ENCODE measurements around the gene SLC19A3. TPM values are rescaled to one million over a fixed set of nuclear protein-coding genes. Genes with fewer than 3 reads are reported as not detected.
A peak's percentile ranks its signal among the peaks of the same experiment; 100 is the strongest.
"Not testable (repeated sequence)": the region's sequence is repeated elsewhere in the genome, so short reads cannot be mapped to it uniquely, and the experiment has no call there.

The SLC19A3 gene
- total RNA-seq: not detected

- Mint-ChIP-seq H3K27me3 (peaks cover 13% of the 10 kb centered on the region), H3K4me3 (no peak within 1 kb of the TSS), H3K27ac (no peak within 1 kb of the TSS), H3K36me3 (no peaks in the 10 kb centered on the region), H3K9me3 (no peaks in the 10 kb centered on the region), H3K4me1 (ENCODE audit: low read depth) (no peaks in the 10 kb centered on the region)
- ChIA-PET POLR2A (no interaction called here), CTCF (no interaction called here)
- peak; percentile 16 for DNase-seq
- intact Hi-C loops (cut with micrococcal nuclease): no loop called here
Measured at GRCh38 chr2:227717687-227718567, at the start of gene SLC19A3. Gene SLC19A3, minus strand, starts transcription at chr2:227718028. Its CDS starts 15,710 bp downstream, at chr2:227702318.

GRCh38 chr2:227766373-227766883 lies 48.6 kb upstream of the SLC19A3 start:
- ChIA-PET POLR2A (no interaction called here), CTCF (interaction anchor here (0.5 to 5.3 kb wide), 53 partner anchors 8 to 733 kb away, joined by 3 to 82 read pairs (median 4); partner anchors contain the start of genes AGFG1 and MFF)
- Mint-ChIP-seq H3K4me1 (ENCODE audit: low read depth) (no peaks in the 10 kb centered on the region), H3K9me3 (no peaks in the 10 kb centered on the region), H3K36me3 (no peaks in the 10 kb centered on the region), H3K27me3 (no peaks in the 10 kb centered on the region), H3K27ac (no peak overlapping the region), H3K4me3 (no peak overlapping the region)
- peak; percentile 72 for DNase-seq
- intact Hi-C loops (cut with micrococcal nuclease): loop anchor here (1.0 to 5.0 kb wide), 4 partner anchors 108 to 636 kb away; partner anchors contain the start of gene AGFG1

- Mint-ChIP-seq H3K27ac (no peak overlapping the region), H3K4me1 (ENCODE audit: low read depth) (no peaks in the 10 kb centered on the region), H3K36me3 (no peaks in the 10 kb centered on the region), H3K9me3 (no peaks in the 10 kb centered on the region), H3K4me3 (no peak overlapping the region), H3K27me3 (no peaks in the 10 kb centered on the region)
- POLR2A ChIA-PET: no interaction called here
- DNase-seq: no peak
- intact Hi-C loops (cut with micrococcal nuclease): loop anchor here (1.0 to 5.0 kb wide), 4 partner anchors 108 to 635 kb away; partner anchors contain the start of gene AGFG1
- CTCF ChIA-PET: interaction anchor here (0.5 to 5.3 kb wide), 54 partner anchors 8 to 733 kb away, joined by 3 to 82 read pairs (median 4); partner anchors contain the start of genes AGFG1 and MFF
Measured at GRCh38 chr2:227765788-227766372, 48.1 kb upstream of the SLC19A3 start.

- CTCF ChIA-PET: interaction anchor here (1.5 kb wide), 1 partner anchor 104 kb away, joined by 5 read pairs; no protein-coding TSS in a partner anchor
- H3K36me3 Mint-ChIP-seq: no peaks in the 10 kb centered on the region
- no peak overlapping the region for H3K27ac Mint-ChIP-seq
- H3K4me1 Mint-ChIP-seq (ENCODE audit: low read depth): no peaks in the 10 kb centered on the region
- no peak overlapping the region for H3K4me3 Mint-ChIP-seq
- no peaks in the 10 kb centered on the region for H3K9me3 Mint-ChIP-seq
- POLR2A ChIA-PET: no interaction called here
- intact Hi-C loops (cut with micrococcal nuclease): no loop called here
- DNase-seq: no peak
- no peaks in the 10 kb centered on the region for H3K27me3 Mint-ChIP-seq
Measured at GRCh38 chr2:227761740-227762476, 44.1 kb upstream of the SLC19A3 start.

GRCh38 chr2:227759411-227760118 lies 41.7 kb upstream of the SLC19A3 start:
- Mint-ChIP-seq H3K36me3 (no peaks in the 10 kb centered on the region), H3K9me3 (no peaks in the 10 kb centered on the region), H3K27ac (no peak overlapping the region), H3K4me3 (no peak overlapping the region), H3K27me3 (no peaks in the 10 kb centered on the region), H3K4me1 (ENCODE audit: low read depth) (no peaks in the 10 kb centered on the region)
- POLR2A ChIA-PET: interaction anchor here (0.6 to 0.7 kb wide), 2 partner anchors 412 to 649 kb away, joined by 3 read pairs; no protein-coding TSS in a partner anchor
- intact Hi-C loops (cut with micrococcal nuclease): no loop called here
- CTCF ChIA-PET: interaction anchor here (1.5 kb wide), 1 partner anchor 101 kb away, joined by 5 read pairs; no protein-coding TSS in a partner anchor
- no peak for DNase-seq

GRCh38 chr2:227756261-227756660 lies 38.4 kb upstream of the SLC19A3 start:
- H3K9me3 Mint-ChIP-seq, H3K36me3 Mint-ChIP-seq: not testable (repeated sequence)

GRCh38 chr2:227748079-227748478 lies 30.3 kb upstream of the SLC19A3 start:
- H3K9me3 Mint-ChIP-seq: no peaks in the 10 kb centered on the region
- DNase-seq: peak; percentile 25
- H3K4me3 Mint-ChIP-seq: no peak overlapping the region
- CTCF ChIA-PET: no interaction called here
- no peaks in the 10 kb centered on the region for H3K27me3 Mint-ChIP-seq
- H3K36me3 Mint-ChIP-seq: no peaks in the 10 kb centered on the region
- H3K4me1 Mint-ChIP-seq (ENCODE audit: low read depth): no peaks in the 10 kb centered on the region
- intact Hi-C loops (cut with micrococcal nuclease): no loop called here
- POLR2A ChIA-PET: no interaction called here
- H3K27ac Mint-ChIP-seq: no peak overlapping the region

More at GRCh38 chr2:227756261-227756660, 38.4 kb upstream of the SLC19A3 start:
- H3K4me1 Mint-ChIP-seq (ENCODE audit: low read depth); H3K27ac Mint-ChIP-seq; intact Hi-C loops (cut with micrococcal nuclease); H3K4me3 Mint-ChIP-seq; DNase-seq; POLR2A ChIA-PET; H3K27me3 Mint-ChIP-seq: not testable (repeated sequence)
- CTCF ChIA-PET: interaction anchor here (0.6 to 1.5 kb wide), 4 partner anchors 10 to 106 kb away, joined by 3 to 7 read pairs (median 4); no protein-coding TSS in a partner anchor

GRCh38 chr2:227745594-227745993 lies 27.8 kb upstream of the SLC19A3 start, which contains the start of gene SCYGR8:
Gene SCYGR8, plus strand, starts transcription at chr2:227745894. Its CDS starts 0 bp downstream, at chr2:227745894.
- Mint-ChIP-seq H3K27me3 (no peaks in the 10 kb centered on the region), H3K4me1 (ENCODE audit: low read depth) (no peaks in the 10 kb centered on the region), H3K36me3 (no peaks in the 10 kb centered on the region), H3K9me3 (no peaks in the 10 kb centered on the region), H3K4me3 (no peak within 1 kb of the TSS), H3K27ac (no peak within 1 kb of the TSS)
- intact Hi-C loops (cut with micrococcal nuclease): no loop called here
- ChIA-PET POLR2A (no interaction called here), CTCF (no interaction called here)
- no peak for DNase-seq

- H3K4me3 Mint-ChIP-seq; H3K4me1 Mint-ChIP-seq (ENCODE audit: low read depth); H3K36me3 Mint-ChIP-seq; H3K27me3 Mint-ChIP-seq; H3K9me3 Mint-ChIP-seq; intact Hi-C loops (cut with micrococcal nuclease); POLR2A ChIA-PET; DNase-seq; H3K27ac Mint-ChIP-seq: not testable (repeated sequence)
- CTCF ChIA-PET: interaction anchor here (0.8 to 1.1 kb wide), 2 partner anchors 82 to 121 kb away, joined by 3 read pairs; no protein-coding TSS in a partner anchor
Measured at GRCh38 chr2:227740705-227741104, 22.9 kb upstream of the SLC19A3 start.

GRCh38 chr2:227739351-227739750 lies 21.5 kb upstream of the SLC19A3 start:
- Mint-ChIP-seq H3K4me1 (ENCODE audit: low read depth) (no peaks in the 10 kb centered on the region), H3K27me3 (peaks cover 1% of the 10 kb centered on the region), H3K27ac (no peak overlapping the region), H3K4me3 (no peak overlapping the region), H3K36me3 (no peaks in the 10 kb centered on the region), H3K9me3 (no peaks in the 10 kb centered on the region)
- ChIA-PET CTCF (interaction anchor here (1.4 kb wide), 1 partner anchor 81 kb away, joined by 5 read pairs; no protein-coding TSS in a partner anchor), POLR2A (no interaction called here)
- DNase-seq: no peak
- intact Hi-C loops (cut with micrococcal nuclease): no loop called here

- Mint-ChIP-seq H3K27ac (no peak within 1 kb of the TSS), H3K4me3 (no peak within 1 kb of the TSS), H3K27me3 (peaks cover 10% of the 10 kb centered on the region), H3K9me3 (no peaks in the 10 kb centered on the region), H3K4me1 (ENCODE audit: low read depth) (no peaks in the 10 kb centered on the region), H3K36me3 (no peaks in the 10 kb centered on the region)
- POLR2A ChIA-PET: no interaction called here
- no peak for DNase-seq
- CTCF ChIA-PET: no interaction called here
- intact Hi-C loops (cut with micrococcal nuclease): no loop called here
Measured at GRCh38 chr2:227728035-227728434, 10.2 kb upstream of the SLC19A3 start, which contains the start of gene SCYGR7. Gene SCYGR7, plus strand, starts transcription at chr2:227728335. Its CDS starts 0 bp downstream, at chr2:227728335.

All from activated CD4-positive, alpha-beta memory T cell treated with anti-CD3 and anti-CD28 coated beads for 36 hours (primary cell).